GM19351 (cell line): Measurements from ENCODE around the gene GNAT2.

ENCODE experiments used
- ATAC-seq: cut with Tn5 transposase; IDR thresholded peaks from one replicate; pipeline ENCODE4 v1.9.1; 2021; ENCODE audit warnings: mild to moderate bottlenecking, moderate library complexity; ENCODE audit not compliant: unreplicated experiment

Gene GNAT2

GRCh38 chr1:109566982-109567381 lies 52.4 kb downstream of the GNAT2 start:
- no peak for ATAC-seq

GRCh38 chr1:109565241-109565640 lies 54.2 kb downstream of the GNAT2 start:
- ATAC-seq = no peak

GRCh38 chr1:109564194-109564878 lies 55.1 kb downstream of the GNAT2 start:
- ATAC-seq = no peak

GRCh38 chr1:109559995-109560394 lies 59.4 kb downstream of the GNAT2 start:
- ATAC-seq = no peak

GRCh38 chr1:109557520-109557919 lies 61.9 kb downstream of the GNAT2 start:
- no peak for ATAC-seq

- no peak for ATAC-seq
Observed at GRCh38 chr1:109556563-109556962, 62.9 kb downstream of the GNAT2 start.
